DND-41 (cell line): ENCODE results near the gene IL17RE.
A peak's percentile ranks its signal among the peaks of the same experiment; 100 is the strongest.

Experiments
- ATAC-seq: fragments of 200-7000 bp; cut with Tn5 transposase; 3 replicates; pipeline ENCODE4 v1.9.1; 2021; ENCODE audit warnings: low read depth; ENCODE audit not compliant: insufficient read depth
- DNase-seq: peaks from one replicate; pipeline ENCODE4 v3.0.0-alpha.2; 2020
- H2AFZ ChIP-seq: 2 replicates; pipeline ENCODE4 v1.6.0; 2012; ENCODE audit warnings: low read depth, low read length
- H3K27ac ChIP-seq: 2 replicates; pipeline ENCODE4 v1.5.1; 2012; ENCODE audit warnings: low read length, inconsistent platforms
- H3K27me3 ChIP-seq: fragments of 200-600 bp; sonication (generic); 2 replicates; pipeline ENCODE4 v1.6.0; 2012; ENCODE audit warnings: low read length, mild to moderate bottlenecking, inconsistent platforms; ENCODE audit not compliant: insufficient read depth, poor library complexity
- H3K36me3 ChIP-seq: 2 replicates; pipeline ENCODE4 v1.5.1; 2012; ENCODE audit warnings: low read length, inconsistent platforms; ENCODE audit not compliant: insufficient read depth
- H3K4me1 ChIP-seq: 2 replicates; pipeline ENCODE4 v1.5.1; 2012; ENCODE audit warnings: mild to moderate bottlenecking, low read length; ENCODE audit not compliant: insufficient read depth
- H3K4me2 ChIP-seq: 2 replicates; pipeline ENCODE4 v1.6.0; 2012; ENCODE audit warnings: mild to moderate bottlenecking, moderate library complexity, low read length, inconsistent platforms; ENCODE audit not compliant: insufficient read depth
- H3K4me3 ChIP-seq, 2 experiments: fragments of 200-600 bp in 1 of 2; shearing (Covaris generic) in 1 of 2; 2 replicates each; pipeline ENCODE4 v1.5.1; 2012 to 2016; ENCODE audit warnings: inconsistent platforms in 2 of 2, low read length in 2 of 2, mild to moderate bottlenecking in 2 of 2, low read depth in 1 of 2, moderate library complexity in 1 of 2
- H3K79me2 ChIP-seq: 2 replicates; pipeline ENCODE4 v1.6.0; 2012; ENCODE audit warnings: low read length, inconsistent platforms; ENCODE audit not compliant: insufficient read depth
- H3K9ac ChIP-seq: 2 replicates; pipeline ENCODE4 v1.6.0; 2012; ENCODE audit warnings: low read depth, mild to moderate bottlenecking, inconsistent platforms, low read length, moderate library complexity
- H3K9me3 ChIP-seq: 2 replicates; pipeline ENCODE4 v1.5.1; 2012; ENCODE audit warnings: low read length, moderate library complexity, mild to moderate bottlenecking, inconsistent platforms; ENCODE audit not compliant: insufficient read depth, severe bottlenecking
- H4K20me1 ChIP-seq: 2 replicates; pipeline ENCODE4 v1.6.0; 2012; ENCODE audit warnings: low read length; ENCODE audit not compliant: insufficient read depth
- EZH2 ChIP-seq: IDR thresholded peaks from 3 replicates; pipeline ENCODE4 v1.6.1; 2012; ENCODE audit warnings: borderline replicate concordance, low read depth, mild to moderate bottlenecking, moderate library complexity, low read length, inconsistent platforms; ENCODE audit not compliant: severe bottlenecking
- TF ChIP-seq, protein P1 (sequence below): IDR thresholded peaks from 2 replicates; pipeline ENCODE4 v1.5.1; 2012; ENCODE audit warnings: borderline replicate concordance, low read length, moderate library complexity, mild to moderate bottlenecking; ENCODE audit not compliant: poor library complexity, severe bottlenecking; ENCODE audit errors: extremely low read depth

The IL17RE gene

GRCh38 chr3:9917820-9918219, 15.2 kb downstream of the IL17RE start:
- H3K9ac ChIP-seq = peak overlapping the region; percentile 43; the same call in 1 of the 2 replicates
- no peak overlapping the region for H3K4me3 ChIP-seq
- H3K27me3 ChIP-seq = peaks cover 6% of the 10 kb centered on the region

GRCh38 chr3:9918261-9919038, 15.8 kb downstream of the IL17RE start:
- Histone ChIP-seq H4K20me1 (no peaks in the 10 kb centered on the region), H2AFZ (no peak overlapping the region), H3K79me2 (no peaks in the 10 kb centered on the region), H3K4me2 (no peak overlapping the region), H3K27me3 (peaks cover 6% of the 10 kb centered on the region), H3K4me1 (peaks cover 21% of the 10 kb centered on the region), H3K27ac (no peak overlapping the region), H3K36me3 (no peaks in the 10 kb centered on the region), H3K9ac (no peak overlapping the region), H3K9me3 (no peaks in the 10 kb centered on the region), H3K4me3 (no peak overlapping the region)
- DNase-seq (no peak), ATAC-seq (no peak)
- TF ChIP-seq EZH2 = no peak
- TF ChIP-seq, protein P1, sequence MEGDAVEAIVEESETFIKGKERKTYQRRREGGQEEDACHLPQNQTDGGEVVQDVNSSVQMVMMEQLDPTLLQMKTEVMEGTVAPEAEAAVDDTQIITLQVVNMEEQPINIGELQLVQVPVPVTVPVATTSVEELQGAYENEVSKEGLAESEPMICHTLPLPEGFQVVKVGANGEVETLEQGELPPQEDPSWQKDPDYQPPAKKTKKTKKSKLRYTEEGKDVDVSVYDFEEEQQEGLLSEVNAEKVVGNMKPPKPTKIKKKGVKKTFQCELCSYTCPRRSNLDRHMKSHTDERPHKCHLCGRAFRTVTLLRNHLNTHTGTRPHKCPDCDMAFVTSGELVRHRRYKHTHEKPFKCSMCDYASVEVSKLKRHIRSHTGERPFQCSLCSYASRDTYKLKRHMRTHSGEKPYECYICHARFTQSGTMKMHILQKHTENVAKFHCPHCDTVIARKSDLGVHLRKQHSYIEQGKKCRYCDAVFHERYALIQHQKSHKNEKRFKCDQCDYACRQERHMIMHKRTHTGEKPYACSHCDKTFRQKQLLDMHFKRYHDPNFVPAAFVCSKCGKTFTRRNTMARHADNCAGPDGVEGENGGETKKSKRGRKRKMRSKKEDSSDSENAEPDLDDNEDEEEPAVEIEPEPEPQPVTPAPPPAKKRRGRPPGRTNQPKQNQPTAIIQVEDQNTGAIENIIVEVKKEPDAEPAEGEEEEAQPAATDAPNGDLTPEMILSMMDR = no peak

More at GRCh38 chr3:9917820-9918219, 15.2 kb downstream of the IL17RE start:
- no peaks in the 10 kb centered on the region for H3K79me2 ChIP-seq
- no peaks in the 10 kb centered on the region for H4K20me1 ChIP-seq
- no peak for TF ChIP-seq EZH2
- TF ChIP-seq, protein P1 = no peak
- H3K36me3 ChIP-seq = no peaks in the 10 kb centered on the region
- ATAC-seq = no peak
- no peak overlapping the region for H3K27ac ChIP-seq
- H2AFZ ChIP-seq = no peak overlapping the region
- DNase-seq = no peak
- peaks cover 21% of the 10 kb centered on the region for H3K4me1 ChIP-seq
- H3K4me2 ChIP-seq = no peak overlapping the region
- H3K9me3 ChIP-seq = no peaks in the 10 kb centered on the region

DNA sequence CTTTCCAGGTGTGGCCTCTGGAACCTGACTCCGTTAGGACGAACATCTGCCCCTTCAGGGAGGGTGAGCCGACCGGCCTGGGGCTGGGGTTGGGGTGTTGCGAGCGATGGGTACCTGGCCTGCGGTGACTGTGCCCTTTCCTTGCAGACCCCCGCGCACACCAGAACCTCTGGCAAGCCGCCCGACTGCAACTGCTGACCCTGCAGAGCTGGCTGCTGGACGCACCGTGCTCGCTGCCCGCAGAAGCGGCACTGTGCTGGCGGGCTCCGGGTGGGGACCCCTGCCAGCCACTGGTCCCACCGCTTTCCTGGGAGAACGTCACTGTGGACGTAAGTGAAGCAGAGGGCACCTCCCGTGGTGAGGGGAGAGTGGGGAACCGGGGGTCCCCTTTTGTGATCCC, 25.5 kb downstream of the IL17RE start:
- peaks cover 14% of the 10 kb centered on the region for H3K4me1 ChIP-seq
- H3K27me3 ChIP-seq = no peaks in the 10 kb centered on the region
- no peak overlapping the region for H2AFZ ChIP-seq
- no peaks in the 10 kb centered on the region for H3K36me3 ChIP-seq
- no peak overlapping the region for H3K4me2 ChIP-seq
- no peak overlapping the region for H3K9ac ChIP-seq
- no peaks in the 10 kb centered on the region for H4K20me1 ChIP-seq
- no peaks in the 10 kb centered on the region for H3K79me2 ChIP-seq
- H3K4me3 ChIP-seq = no peak overlapping the region
- no peaks in the 10 kb centered on the region for H3K9me3 ChIP-seq
- no peak overlapping the region for H3K27ac ChIP-seq
- TF ChIP-seq EZH2 = no peak
- TF ChIP-seq, protein P1 = no peak
- DNase-seq (no peak), ATAC-seq (no peak)
